Measurements from ENCODE around the gene PPP6R2. TPM values are rescaled to one million over a fixed set of nuclear protein-coding genes. Genes with fewer than 3 reads are reported as not detected.

The PPP6R2 gene
- total and polyA plus RNA-seq, 2 donors: 45.4 to 45.7 TPM

DNA sequence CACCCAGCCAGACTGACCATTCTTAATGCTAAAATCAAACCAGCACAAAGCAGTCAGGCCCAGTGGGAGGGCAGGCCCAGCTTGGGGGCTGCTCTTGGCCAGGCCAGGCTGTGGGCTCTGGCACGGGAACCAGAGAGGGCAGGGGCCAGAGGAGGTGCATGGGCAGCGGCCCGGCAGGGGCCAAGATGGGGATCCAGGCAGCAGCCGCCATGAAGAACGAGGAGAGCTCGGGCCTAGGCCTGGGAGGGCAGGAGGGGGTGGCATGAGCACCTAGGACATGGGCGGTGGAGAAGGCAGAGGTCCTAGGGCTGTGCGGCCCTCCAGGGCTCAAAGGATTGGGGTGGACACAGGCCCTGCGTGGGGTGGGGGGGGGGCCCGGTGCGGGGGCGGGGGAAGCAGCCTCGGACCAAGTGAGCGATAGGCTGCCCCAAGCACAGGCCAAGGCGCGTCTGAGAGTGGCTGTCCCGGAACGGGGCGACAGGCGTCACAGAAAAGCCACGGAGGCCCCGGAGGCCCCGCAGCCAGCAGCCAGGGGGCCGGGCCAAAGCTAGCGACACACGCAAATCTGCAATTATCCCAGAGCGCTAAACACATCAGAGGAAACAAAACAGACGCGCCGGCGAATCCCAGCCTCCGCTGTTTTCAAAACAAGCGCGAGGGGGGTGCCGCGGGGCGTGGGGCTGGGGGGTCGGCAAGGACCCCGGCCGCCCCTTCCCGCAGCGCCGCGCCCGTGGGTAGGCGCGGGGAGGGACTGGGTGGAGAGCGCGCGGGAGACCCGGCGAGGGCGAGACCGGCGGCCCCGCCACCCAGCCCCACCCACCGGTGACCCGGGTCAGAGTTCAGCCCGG is 44.0 kb upstream of the PPP6R2 start:
- peaks cover 18 to 62% of the 10 kb centered on the region in 2 donors for H3K27me3 ChIP-seq (ENCODE audit: control insufficient read depth in 2 of 2, insufficient read depth in 1 of 2, low read length in 1 of 2)
- peak overlapping the region in 1 of 2 donors; percentile 14 for H3K4me3 ChIP-seq (ENCODE audit: low read length in 2 of 2)
- no peak for DNase-seq (ENCODE audit: low read depth in 6 of 9, low spot score in 9 of 9)
- H3K36me3 ChIP-seq (ENCODE audit: control insufficient read depth in 2 of 2, insufficient read depth in 2 of 2, low read length in 1 of 2): no peaks in the 10 kb centered on the region
- H3K27ac ChIP-seq (ENCODE audit: low read depth in 1 of 2, low read length in 1 of 2): no peak overlapping the region
- no peaks in the 10 kb centered on the region for H3K9me3 ChIP-seq (ENCODE audit: control insufficient read depth in 2 of 2, insufficient read depth in 1 of 2, low read length in 1 of 2)
- H3K4me1 ChIP-seq (ENCODE audit: control insufficient read depth in 2 of 2, insufficient read depth in 2 of 2, low read length in 2 of 2): peaks cover 10 to 41% of the 10 kb centered on the region in 2 donors
- WGBS: 51% methylated on average over 59 of the region's 59 CpGs

DNA sequence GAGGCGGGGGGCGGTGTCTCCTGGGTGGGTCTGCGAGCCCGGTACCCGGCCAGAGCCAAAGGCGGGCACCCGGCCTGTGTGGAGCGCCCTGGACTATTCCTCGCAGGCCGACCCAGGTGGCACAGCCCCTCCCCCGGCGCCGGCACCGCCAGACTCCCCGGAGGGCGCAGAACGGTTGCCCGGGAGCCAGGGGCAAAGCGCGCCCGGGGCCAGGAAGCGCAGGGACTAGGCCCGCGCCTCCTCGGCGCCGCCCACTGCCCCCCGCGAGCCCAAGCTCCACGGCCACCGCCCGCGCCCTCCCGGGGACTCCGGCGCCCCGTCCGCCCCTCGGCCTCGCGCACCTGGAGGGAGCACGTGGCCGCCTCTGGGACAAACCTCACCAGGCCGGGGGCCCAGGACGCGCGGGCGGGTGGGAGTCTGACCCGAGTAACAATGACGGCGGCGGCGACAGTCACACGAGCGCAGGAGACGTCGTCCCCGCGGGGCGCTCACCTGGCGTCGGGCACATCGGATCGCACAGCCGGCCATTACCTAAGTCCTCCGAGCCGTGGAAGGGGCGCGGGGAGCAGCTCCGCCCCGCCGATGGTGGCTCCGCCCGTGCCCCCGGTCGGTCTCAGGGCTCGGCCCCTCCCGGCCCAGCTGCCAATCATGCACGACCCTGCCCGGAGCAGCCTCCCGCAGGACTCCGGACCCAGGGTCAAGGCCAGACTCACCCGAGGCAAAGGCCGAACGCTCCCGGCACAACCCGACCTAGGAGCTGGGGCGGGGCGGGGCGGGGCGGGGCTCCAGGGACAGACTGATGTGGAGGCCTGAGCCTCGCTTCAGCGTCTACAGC is 43.1 kb upstream of the PPP6R2 start:
- H3K9me3 ChIP-seq (ENCODE audit: control insufficient read depth in 2 of 2, insufficient read depth in 1 of 2, low read length in 1 of 2): no peaks in the 10 kb centered on the region
- no peaks in the 10 kb centered on the region for H3K36me3 ChIP-seq (ENCODE audit: control insufficient read depth in 2 of 2, insufficient read depth in 2 of 2, low read length in 1 of 2)
- peak overlapping the region in 1 of 2 donors; percentile 14 for H3K4me3 ChIP-seq (ENCODE audit: low read length in 2 of 2)
- 54% methylated on average over 93 of the region's 93 CpGs for WGBS
- peaks cover 17 to 63% of the 10 kb centered on the region in 2 donors for H3K27me3 ChIP-seq (ENCODE audit: control insufficient read depth in 2 of 2, insufficient read depth in 1 of 2, low read length in 1 of 2)
- peak overlapping the region in 1 of 2 donors; percentile 2 for H3K27ac ChIP-seq (ENCODE audit: low read depth in 1 of 2, low read length in 1 of 2)
- no peak for DNase-seq (ENCODE audit: low read depth in 6 of 9, low spot score in 9 of 9)
- peaks cover 10 to 43% of the 10 kb centered on the region in 2 donors for H3K4me1 ChIP-seq (ENCODE audit: control insufficient read depth in 2 of 2, insufficient read depth in 2 of 2, low read length in 2 of 2)

DNA sequence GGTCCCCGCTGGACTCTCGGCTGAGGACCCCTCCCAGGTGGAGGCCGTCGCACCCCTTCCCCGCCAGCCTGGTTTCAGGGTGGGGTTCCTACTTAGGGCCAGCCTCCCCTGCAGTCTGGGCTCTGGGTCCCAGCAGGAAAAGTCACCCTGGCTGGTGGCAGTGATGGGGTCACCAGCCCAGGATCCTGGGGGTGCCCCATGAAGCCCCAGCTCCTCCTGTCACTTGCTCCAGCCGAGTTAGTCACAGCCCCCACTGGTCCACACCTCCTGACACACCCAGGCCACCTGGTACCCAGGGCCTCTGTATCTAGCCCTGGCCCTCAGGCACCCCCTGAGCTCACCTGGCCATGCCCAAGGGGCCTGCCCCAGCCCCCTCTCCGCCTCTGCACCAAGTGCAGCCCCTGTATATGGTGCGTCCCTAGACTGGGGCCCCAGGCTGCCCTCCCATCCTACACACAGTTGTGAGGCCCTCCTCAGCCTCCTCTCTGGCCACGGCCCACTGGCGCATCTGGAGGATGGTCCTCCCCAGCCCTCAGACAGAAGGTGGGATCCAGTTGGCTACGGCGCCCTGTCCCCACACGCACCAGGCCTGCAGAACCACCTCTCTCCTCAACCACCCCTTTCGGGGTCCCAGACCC is 42.4 kb upstream of the PPP6R2 start:
- WGBS: 95% methylated on average over 14 of the region's 14 CpGs
- no peaks in the 10 kb centered on the region for H3K36me3 ChIP-seq (ENCODE audit: control insufficient read depth in 2 of 2, insufficient read depth in 2 of 2, low read length in 1 of 2)
- peak overlapping the region in 1 of 2 donors; percentile 2 for H3K27ac ChIP-seq (ENCODE audit: low read depth in 1 of 2, low read length in 1 of 2)
- no peak overlapping the region for H3K4me3 ChIP-seq (ENCODE audit: low read length in 2 of 2)
- no peaks in the 10 kb centered on the region for H3K9me3 ChIP-seq (ENCODE audit: control insufficient read depth in 2 of 2, insufficient read depth in 1 of 2, low read length in 1 of 2)
- peaks cover 10 to 50% of the 10 kb centered on the region in 2 donors for H3K4me1 ChIP-seq (ENCODE audit: control insufficient read depth in 2 of 2, insufficient read depth in 2 of 2, low read length in 2 of 2)
- DNase-seq (ENCODE audit: low read depth in 6 of 9, low spot score in 9 of 9): no peak
- peaks cover 24 to 70% of the 10 kb centered on the region in 2 donors for H3K27me3 ChIP-seq (ENCODE audit: control insufficient read depth in 2 of 2, insufficient read depth in 1 of 2, low read length in 1 of 2)

- Histone ChIP-seq H3K27me3 (ENCODE audit: control insufficient read depth in 2 of 2, insufficient read depth in 1 of 2, low read length in 1 of 2) (peaks cover 33 to 79% of the 10 kb centered on the region in 2 donors), H3K9me3 (ENCODE audit: control insufficient read depth in 2 of 2, insufficient read depth in 1 of 2, low read length in 1 of 2) (no peaks in the 10 kb centered on the region), H3K36me3 (ENCODE audit: control insufficient read depth in 2 of 2, insufficient read depth in 2 of 2, low read length in 1 of 2) (no peaks in the 10 kb centered on the region), H3K4me1 (ENCODE audit: control insufficient read depth in 2 of 2, insufficient read depth in 2 of 2, low read length in 2 of 2) (peaks cover 10 to 56% of the 10 kb centered on the region in 2 donors), H3K4me3 (ENCODE audit: low read length in 2 of 2) (no peak overlapping the region), H3K27ac (ENCODE audit: low read depth in 1 of 2, low read length in 1 of 2) (no peak overlapping the region)
- 87% methylated on average over 17 of the region's 17 CpGs for WGBS
- no peak for DNase-seq (ENCODE audit: low read depth in 6 of 9, low spot score in 9 of 9)
These were observed 41.5 kb upstream of the PPP6R2 start for GRCh38 chr22:50301581-50301991.

- no peak for DNase-seq (ENCODE audit: low read depth in 6 of 9, low spot score in 9 of 9)
- no peaks in the 10 kb centered on the region for H3K36me3 ChIP-seq (ENCODE audit: control insufficient read depth in 2 of 2, insufficient read depth in 2 of 2, low read length in 1 of 2)
- peaks cover 13 to 59% of the 10 kb centered on the region in 2 donors for H3K4me1 ChIP-seq (ENCODE audit: control insufficient read depth in 2 of 2, insufficient read depth in 2 of 2, low read length in 2 of 2)
- 76% methylated on average over 9 of the region's 9 CpGs for WGBS
- H3K27ac ChIP-seq (ENCODE audit: low read depth in 1 of 2, low read length in 1 of 2): no peak overlapping the region
- no peaks in the 10 kb centered on the region for H3K9me3 ChIP-seq (ENCODE audit: control insufficient read depth in 2 of 2, insufficient read depth in 1 of 2, low read length in 1 of 2)
- H3K27me3 ChIP-seq (ENCODE audit: control insufficient read depth in 2 of 2, insufficient read depth in 1 of 2, low read length in 1 of 2): peaks cover 38 to 84% of the 10 kb centered on the region in 2 donors
- no peak overlapping the region for H3K4me3 ChIP-seq (ENCODE audit: low read length in 2 of 2)
These were observed 41.0 kb upstream of the PPP6R2 start for GRCh38 chr22:50302041-50302541.

- Histone ChIP-seq H3K27me3 (ENCODE audit: control insufficient read depth in 2 of 2, insufficient read depth in 1 of 2, low read length in 1 of 2) (peaks cover 40 to 85% of the 10 kb centered on the region in 2 donors), H3K9me3 (ENCODE audit: control insufficient read depth in 2 of 2, insufficient read depth in 1 of 2, low read length in 1 of 2) (no peaks in the 10 kb centered on the region), H3K27ac (ENCODE audit: low read depth in 1 of 2, low read length in 1 of 2) (no peak overlapping the region), H3K36me3 (ENCODE audit: control insufficient read depth in 2 of 2, insufficient read depth in 2 of 2, low read length in 1 of 2) (no peaks in the 10 kb centered on the region), H3K4me3 (ENCODE audit: low read length in 2 of 2) (no peak overlapping the region), H3K4me1 (ENCODE audit: control insufficient read depth in 2 of 2, insufficient read depth in 2 of 2, low read length in 2 of 2) (peaks cover 13 to 59% of the 10 kb centered on the region in 2 donors)
- no peak for DNase-seq (ENCODE audit: low read depth in 6 of 9, low spot score in 9 of 9)
- 64% methylated on average over 5 of the region's 5 CpGs for WGBS
These were observed 40.6 kb upstream of the PPP6R2 start for GRCh38 chr22:50302564-50302963.

DNA sequence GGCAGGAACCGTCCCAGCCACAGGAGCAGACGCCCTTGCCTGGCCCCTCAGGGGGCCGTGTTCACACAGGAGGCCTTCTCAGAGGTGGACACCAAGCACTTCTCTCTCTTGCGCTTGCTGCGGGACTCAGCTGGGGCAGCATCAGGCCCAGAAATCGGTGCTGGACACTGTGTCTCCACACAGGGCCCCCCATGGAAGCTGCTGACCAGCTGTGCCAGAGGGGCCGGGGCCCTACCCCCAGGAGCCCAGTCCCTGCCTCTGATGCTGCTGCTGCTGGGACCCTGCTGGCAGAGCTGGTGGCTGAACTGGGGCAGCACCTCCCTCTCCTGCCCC is 39.6 kb upstream of the PPP6R2 start:
- Histone ChIP-seq H3K4me1 (ENCODE audit: control insufficient read depth in 2 of 2, insufficient read depth in 2 of 2, low read length in 2 of 2) (peaks cover 13 to 66% of the 10 kb centered on the region in 2 donors), H3K4me3 (ENCODE audit: low read length in 2 of 2) (no peak overlapping the region), H3K9me3 (ENCODE audit: control insufficient read depth in 2 of 2, insufficient read depth in 1 of 2, low read length in 1 of 2) (peaks cover 0 to 4% of the 10 kb centered on the region in 2 donors), H3K36me3 (ENCODE audit: control insufficient read depth in 2 of 2, insufficient read depth in 2 of 2, low read length in 1 of 2) (no peaks in the 10 kb centered on the region), H3K27ac (ENCODE audit: low read depth in 1 of 2, low read length in 1 of 2) (peak overlapping the region; percentile 25 to 26), H3K27me3 (ENCODE audit: control insufficient read depth in 2 of 2, insufficient read depth in 1 of 2, low read length in 1 of 2) (peaks cover 47 to 84% of the 10 kb centered on the region in 2 donors)
- WGBS: 40% methylated on average over 7 of the region's 7 CpGs
- no peak for DNase-seq (ENCODE audit: low read depth in 6 of 9, low spot score in 9 of 9)

GRCh38 chr22:50303848-50304527 is 39.1 kb upstream of the PPP6R2 start:
- peaks cover 13 to 65% of the 10 kb centered on the region in 2 donors for H3K4me1 ChIP-seq (ENCODE audit: control insufficient read depth in 2 of 2, insufficient read depth in 2 of 2, low read length in 2 of 2)
- H3K27me3 ChIP-seq (ENCODE audit: control insufficient read depth in 2 of 2, insufficient read depth in 1 of 2, low read length in 1 of 2): peaks cover 53 to 84% of the 10 kb centered on the region in 2 donors
- H3K36me3 ChIP-seq (ENCODE audit: control insufficient read depth in 2 of 2, insufficient read depth in 2 of 2, low read length in 1 of 2): no peaks in the 10 kb centered on the region
- peaks cover 0 to 4% of the 10 kb centered on the region in 2 donors for H3K9me3 ChIP-seq (ENCODE audit: control insufficient read depth in 2 of 2, insufficient read depth in 1 of 2, low read length in 1 of 2)
- peak in 1 of 9 donors; percentile 29 for DNase-seq (ENCODE audit: low read depth in 6 of 9, low spot score in 9 of 9)
- no peak overlapping the region for H3K4me3 ChIP-seq (ENCODE audit: low read length in 2 of 2)
- 47% methylated on average over 11 of the region's 11 CpGs for WGBS
- H3K27ac ChIP-seq (ENCODE audit: low read depth in 1 of 2, low read length in 1 of 2): peak overlapping the region in 1 of 2 donors; percentile 69

All from thymus (tissue), 11 donors.